Neural cell (in vitro differentiated cells): ENCODE data around the gene LRSAM1. TPM values are rescaled to one million over a fixed set of nuclear protein-coding genes. Genes with fewer than 3 reads are reported as not detected.

Experiments used
- H2AFZ ChIP-seq: fragments of 200-600, 300-800 bp; sonication (generic), shearing (Covaris generic); 2 replicates; pipeline ENCODE4 v1.6.0; 2014; ENCODE audit warnings: low read depth, mild to moderate bottlenecking, antibody characterized with exemption, low read length, moderate library complexity
- H3F3A ChIP-seq: fragments of 200-600 bp; shearing (Covaris generic); 2 replicates; pipeline ENCODE4 v1.6.1; 2016; ENCODE audit warnings: mild to moderate bottlenecking, moderate library complexity, mixed read lengths, antibody characterized with exemption, low read length; ENCODE audit not compliant: insufficient read depth, poor library complexity, severe bottlenecking
- H3K27ac ChIP-seq: fragments of 200-600, 300-800 bp; sonication (generic), shearing (Covaris generic); 2 replicates; pipeline ENCODE4 v1.5.1; 2014; ENCODE audit warnings: mild to moderate bottlenecking, low read length, moderate library complexity
- H3K27me3 ChIP-seq: fragments of 300-800, 200-600 bp; sonication (generic), shearing (Covaris generic); 2 replicates; pipeline ENCODE4 v1.6.0; 2014; ENCODE audit warnings: mild to moderate bottlenecking, low read depth, low read length, moderate library complexity; ENCODE audit not compliant: insufficient read depth
- H3K36me3 ChIP-seq: fragments of 300-800, 200-600 bp; sonication (generic), shearing (Covaris generic); 2 replicates; pipeline ENCODE4 v1.5.1; 2014; ENCODE audit warnings: mild to moderate bottlenecking, antibody characterized with exemption, low read length, moderate library complexity; ENCODE audit not compliant: insufficient read depth
- H3K4me2 ChIP-seq: fragments of 300-800, 200-600 bp; sonication (generic), shearing (Covaris generic); 2 replicates; pipeline ENCODE4 v1.6.0; 2014; ENCODE audit warnings: mild to moderate bottlenecking, low read length
- H3K4me3 ChIP-seq: fragments of 300-800, 200-600 bp; sonication (generic), shearing (Covaris generic); 2 replicates; pipeline ENCODE4 v1.5.1; 2014; ENCODE audit warnings: mild to moderate bottlenecking, low read length, moderate library complexity
- H3K79me2 ChIP-seq: fragments of 200-600 bp; shearing (Covaris generic); replicated peaks from 2 replicates; pipeline ENCODE4 v1.6.0; 2014; ENCODE audit warnings: mild to moderate bottlenecking, low read length, moderate library complexity; ENCODE audit not compliant: insufficient read depth
- H3K9ac ChIP-seq: fragments of 300-800, 200-600 bp; sonication (generic), shearing (Covaris generic); 2 replicates; pipeline ENCODE4 v1.6.1; 2016; ENCODE audit warnings: mild to moderate bottlenecking, low read length, mixed read lengths
- H3K9me2 ChIP-seq: fragments of 200-600 bp; shearing (Covaris generic); 2 replicates; pipeline ENCODE4 v1.6.1; 2016; ENCODE audit warnings: mild to moderate bottlenecking, low read length, mixed read lengths; ENCODE audit not compliant: insufficient read depth
- H3K9me3 ChIP-seq: fragments of 200-600, 300-800 bp; sonication (generic), shearing (Covaris generic); 2 replicates; pipeline ENCODE4 v1.6.1; 2016; ENCODE audit warnings: mild to moderate bottlenecking, mixed run types, low read length, moderate library complexity, mixed read lengths
- H4K20me1 ChIP-seq: fragments of 200-600 bp; shearing (Covaris generic); 2 replicates; pipeline ENCODE4 v1.6.1; 2016; ENCODE audit warnings: mild to moderate bottlenecking, mixed run types; ENCODE audit not compliant: insufficient read depth
- EP300 ChIP-seq: fragments of 450-650 bp; conservative IDR thresholded peaks from 2 replicates; pipeline ENCODE4 v1.6.1; 2014; ENCODE audit warnings: antibody characterized with exemption, mild to moderate bottlenecking, moderate library complexity; ENCODE audit not compliant: poor library complexity, severe bottlenecking
- EZH2 ChIP-seq: fragments of 200-600, 300-800 bp; shearing (Covaris generic), sonication (generic); IDR thresholded peaks from 2 replicates; pipeline ENCODE4 v1.6.1; 2014; ENCODE audit warnings: antibody characterized with exemption, low read length, borderline replicate concordance, mild to moderate bottlenecking; ENCODE audit not compliant: insufficient read depth, poor library complexity, severe bottlenecking
- MXI1 ChIP-seq: fragments of 450-650 bp; conservative IDR thresholded peaks from 2 replicates; pipeline ENCODE4 v1.6.1; 2014; ENCODE audit warnings: antibody characterized with exemption, mild to moderate bottlenecking; ENCODE audit not compliant: poor library complexity, severe bottlenecking
- POLR2AphosphoS5 ChIP-seq: IDR thresholded peaks from 2 replicates; pipeline ENCODE4 v1.6.1; 2012
- RAD21 ChIP-seq: fragments of 450-650 bp; conservative IDR thresholded peaks from 2 replicates; pipeline ENCODE4 v1.6.1; 2014; ENCODE audit warnings: antibody characterized with exemption, mild to moderate bottlenecking, moderate library complexity
- SMC3 ChIP-seq: fragments of 450-650 bp; conservative IDR thresholded peaks from 2 replicates; pipeline ENCODE4 v1.6.1; 2014; ENCODE audit warnings: antibody characterized with exemption, mild to moderate bottlenecking, moderate library complexity; ENCODE audit not compliant: poor library complexity
- TAF1 ChIP-seq: IDR thresholded peaks from 2 replicates; pipeline ENCODE4 v1.6.1; 2012; ENCODE audit warnings: low read depth
- polyA plus RNA-seq: library from polyadenylated mRNA; depleted of rRNA; stranded (reverse); fragments of >200 nt; gene quantifications from 2 replicates; pipeline ENCODE4 v1.2.3, GENCODE V29; 2014
- TF ChIP-seq, protein P1 (sequence below): fragments of 450-650 bp; IDR thresholded peaks from 2 replicates; pipeline ENCODE4 v1.5.1; 2014; ENCODE audit warnings: antibody characterized with exemption, mild to moderate bottlenecking, moderate library complexity; ENCODE audit not compliant: poor library complexity, severe bottlenecking
- TF ChIP-seq, protein P2 (sequence below): IDR thresholded peaks from 2 replicates; pipeline ENCODE4 v1.6.1; 2012; ENCODE audit warnings: borderline replicate concordance

The LRSAM1 gene
- polyA plus RNA-seq, 1 donor from 2014 or later = 21.6 TPM

DNA sequence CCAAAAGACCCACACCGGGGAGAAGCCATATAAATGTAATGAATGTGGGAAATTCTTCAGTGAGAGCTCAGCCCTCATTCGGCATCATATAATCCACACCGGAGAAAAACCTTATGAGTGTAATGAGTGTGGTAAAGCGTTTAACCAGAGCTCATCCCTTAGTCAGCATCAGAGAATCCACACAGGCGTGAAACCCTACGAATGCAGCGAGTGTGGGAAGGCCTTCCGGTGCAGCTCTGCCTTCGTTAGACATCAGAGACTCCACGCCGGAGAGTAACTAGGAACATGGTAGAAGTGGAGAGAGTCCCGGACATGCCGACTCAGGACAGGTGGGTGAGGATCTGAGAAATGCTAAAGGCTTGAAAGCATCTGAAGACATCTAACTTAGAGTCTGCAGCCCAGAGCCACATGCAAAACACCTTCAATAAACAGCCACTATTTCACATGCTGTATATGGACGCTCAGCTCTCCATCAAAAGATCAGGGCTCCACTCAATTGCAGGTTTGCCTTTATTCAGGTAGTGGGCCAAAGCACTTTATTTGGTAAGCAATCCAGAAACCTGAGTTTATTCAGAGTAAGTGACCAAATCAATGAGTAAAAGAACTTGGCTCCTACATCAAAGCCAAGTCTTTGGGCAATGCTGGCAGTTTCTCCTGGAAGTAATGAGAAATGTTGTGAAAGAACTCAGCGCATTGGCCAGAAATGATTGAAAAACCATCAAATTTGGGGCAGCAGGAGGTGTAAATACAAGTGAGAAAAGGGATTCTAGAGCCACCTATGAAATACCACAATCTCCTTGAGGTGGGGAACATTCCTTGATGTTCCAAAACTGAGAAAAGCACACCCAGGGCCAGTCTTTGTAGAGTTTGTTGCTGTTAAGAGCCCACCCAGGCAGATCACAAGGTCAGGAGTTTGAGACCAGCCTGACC is 6.1 kb upstream of the LRSAM1 start:
- no peak overlapping the region for H3K27ac ChIP-seq
- peaks cover 8% of the 10 kb centered on the region for H3K79me2 ChIP-seq
- no peak overlapping the region for H2AFZ ChIP-seq
- no peaks in the 10 kb centered on the region for H4K20me1 ChIP-seq
- no peaks in the 10 kb centered on the region for H3F3A ChIP-seq
- H3K9me3 ChIP-seq = no peaks in the 10 kb centered on the region
- no peak overlapping the region for H3K4me2 ChIP-seq
- no peaks in the 10 kb centered on the region for H3K9me2 ChIP-seq
- H3K4me3 ChIP-seq = no peak overlapping the region
- peaks cover 7% of the 10 kb centered on the region for H3K36me3 ChIP-seq
- no peak for TF ChIP-seq EP300
- TF ChIP-seq EZH2 = no peak
- no peak for TF ChIP-seq TAF1
- no peak for TF ChIP-seq MXI1
- TF ChIP-seq, protein P1, sequence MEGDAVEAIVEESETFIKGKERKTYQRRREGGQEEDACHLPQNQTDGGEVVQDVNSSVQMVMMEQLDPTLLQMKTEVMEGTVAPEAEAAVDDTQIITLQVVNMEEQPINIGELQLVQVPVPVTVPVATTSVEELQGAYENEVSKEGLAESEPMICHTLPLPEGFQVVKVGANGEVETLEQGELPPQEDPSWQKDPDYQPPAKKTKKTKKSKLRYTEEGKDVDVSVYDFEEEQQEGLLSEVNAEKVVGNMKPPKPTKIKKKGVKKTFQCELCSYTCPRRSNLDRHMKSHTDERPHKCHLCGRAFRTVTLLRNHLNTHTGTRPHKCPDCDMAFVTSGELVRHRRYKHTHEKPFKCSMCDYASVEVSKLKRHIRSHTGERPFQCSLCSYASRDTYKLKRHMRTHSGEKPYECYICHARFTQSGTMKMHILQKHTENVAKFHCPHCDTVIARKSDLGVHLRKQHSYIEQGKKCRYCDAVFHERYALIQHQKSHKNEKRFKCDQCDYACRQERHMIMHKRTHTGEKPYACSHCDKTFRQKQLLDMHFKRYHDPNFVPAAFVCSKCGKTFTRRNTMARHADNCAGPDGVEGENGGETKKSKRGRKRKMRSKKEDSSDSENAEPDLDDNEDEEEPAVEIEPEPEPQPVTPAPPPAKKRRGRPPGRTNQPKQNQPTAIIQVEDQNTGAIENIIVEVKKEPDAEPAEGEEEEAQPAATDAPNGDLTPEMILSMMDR = no peak
- TF ChIP-seq POLR2AphosphoS5 = no peak
- TF ChIP-seq, protein P2, sequence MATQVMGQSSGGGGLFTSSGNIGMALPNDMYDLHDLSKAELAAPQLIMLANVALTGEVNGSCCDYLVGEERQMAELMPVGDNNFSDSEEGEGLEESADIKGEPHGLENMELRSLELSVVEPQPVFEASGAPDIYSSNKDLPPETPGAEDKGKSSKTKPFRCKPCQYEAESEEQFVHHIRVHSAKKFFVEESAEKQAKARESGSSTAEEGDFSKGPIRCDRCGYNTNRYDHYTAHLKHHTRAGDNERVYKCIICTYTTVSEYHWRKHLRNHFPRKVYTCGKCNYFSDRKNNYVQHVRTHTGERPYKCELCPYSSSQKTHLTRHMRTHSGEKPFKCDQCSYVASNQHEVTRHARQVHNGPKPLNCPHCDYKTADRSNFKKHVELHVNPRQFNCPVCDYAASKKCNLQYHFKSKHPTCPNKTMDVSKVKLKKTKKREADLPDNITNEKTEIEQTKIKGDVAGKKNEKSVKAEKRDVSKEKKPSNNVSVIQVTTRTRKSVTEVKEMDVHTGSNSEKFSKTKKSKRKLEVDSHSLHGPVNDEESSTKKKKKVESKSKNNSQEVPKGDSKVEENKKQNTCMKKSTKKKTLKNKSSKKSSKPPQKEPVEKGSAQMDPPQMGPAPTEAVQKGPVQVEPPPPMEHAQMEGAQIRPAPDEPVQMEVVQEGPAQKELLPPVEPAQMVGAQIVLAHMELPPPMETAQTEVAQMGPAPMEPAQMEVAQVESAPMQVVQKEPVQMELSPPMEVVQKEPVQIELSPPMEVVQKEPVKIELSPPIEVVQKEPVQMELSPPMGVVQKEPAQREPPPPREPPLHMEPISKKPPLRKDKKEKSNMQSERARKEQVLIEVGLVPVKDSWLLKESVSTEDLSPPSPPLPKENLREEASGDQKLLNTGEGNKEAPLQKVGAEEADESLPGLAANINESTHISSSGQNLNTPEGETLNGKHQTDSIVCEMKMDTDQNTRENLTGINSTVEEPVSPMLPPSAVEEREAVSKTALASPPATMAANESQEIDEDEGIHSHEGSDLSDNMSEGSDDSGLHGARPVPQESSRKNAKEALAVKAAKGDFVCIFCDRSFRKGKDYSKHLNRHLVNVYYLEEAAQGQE = no peak
- TF ChIP-seq SMC3 = no peak
- TF ChIP-seq RAD21 = no peak
- H3K9ac ChIP-seq = no peak overlapping the region
- no peaks in the 10 kb centered on the region for H3K27me3 ChIP-seq

DNA sequence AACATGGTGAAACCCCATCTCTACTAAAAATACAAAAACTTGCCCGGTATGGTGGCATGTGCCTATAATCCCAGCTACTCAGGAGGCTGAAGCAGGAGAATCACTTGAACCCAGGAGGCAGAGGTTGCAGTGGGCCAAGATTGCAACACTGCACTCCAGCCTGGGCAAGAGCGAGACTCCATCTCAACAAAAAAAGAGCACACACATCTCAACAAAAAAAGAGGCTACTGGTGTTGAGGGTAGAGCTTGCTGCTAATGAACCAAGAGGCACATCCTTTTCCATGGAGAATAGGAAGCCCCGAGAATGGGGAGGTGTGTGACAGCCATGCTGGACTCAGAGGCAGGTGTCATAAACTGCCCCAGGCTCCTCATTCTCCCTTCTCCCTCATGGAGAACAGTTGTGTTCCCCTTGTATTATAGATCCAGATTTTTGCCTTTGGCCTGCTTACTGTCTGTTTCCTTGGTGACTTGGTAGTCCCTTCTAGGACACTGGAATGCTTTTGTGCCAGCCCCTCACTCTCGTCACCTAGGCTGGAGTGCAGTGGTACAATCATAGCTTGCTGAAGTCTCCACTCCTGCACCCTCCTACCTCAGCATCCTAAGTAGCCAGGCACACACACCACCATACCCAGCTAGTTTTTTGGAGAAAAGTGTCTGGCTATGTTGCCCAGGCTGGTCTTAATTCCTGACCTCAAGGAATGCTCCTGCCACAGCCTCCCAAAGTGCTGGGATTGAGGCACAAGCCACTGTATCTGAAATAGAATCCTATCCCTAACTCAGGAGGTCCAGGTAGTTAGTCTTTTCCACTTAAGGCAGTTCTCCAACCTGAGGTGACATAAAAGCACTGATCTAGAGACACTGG is 5.2 kb upstream of the LRSAM1 start:
- TF ChIP-seq, protein P2 = no peak
- TF ChIP-seq POLR2AphosphoS5 = no peak
- TF ChIP-seq EZH2 = no peak
- TF ChIP-seq TAF1 = no peak
- TF ChIP-seq EP300 = no peak
- TF ChIP-seq MXI1 = no peak
- TF ChIP-seq SMC3 = no peak
- TF ChIP-seq RAD21 = no peak
- TF ChIP-seq, protein P1 = no peak
- Histone ChIP-seq H3K27ac (no peak overlapping the region), H4K20me1 (no peaks in the 10 kb centered on the region), H3K79me2 (peaks cover 8% of the 10 kb centered on the region), H3K9me3 (no peaks in the 10 kb centered on the region), H3K4me3 (no peak overlapping the region), H3K4me2 (no peak overlapping the region), H2AFZ (no peak overlapping the region), H3K36me3 (peaks cover 7% of the 10 kb centered on the region), H3K9me2 (no peaks in the 10 kb centered on the region), H3F3A (no peaks in the 10 kb centered on the region), H3K27me3 (no peaks in the 10 kb centered on the region), H3K9ac (no peak overlapping the region)
